ENCODE results near the gene NENF.

NENF gene

GRCh38 chr1:212442408-212442807, 9.7 kb downstream of the NENF start:
- TF ChIP-seq EZH2phosphoT487 (IDR thresholded peaks at IDR 0.05; ENCODE audit: borderline replicate concordance), result no peak
- TF ChIP-seq, protein P1, sequence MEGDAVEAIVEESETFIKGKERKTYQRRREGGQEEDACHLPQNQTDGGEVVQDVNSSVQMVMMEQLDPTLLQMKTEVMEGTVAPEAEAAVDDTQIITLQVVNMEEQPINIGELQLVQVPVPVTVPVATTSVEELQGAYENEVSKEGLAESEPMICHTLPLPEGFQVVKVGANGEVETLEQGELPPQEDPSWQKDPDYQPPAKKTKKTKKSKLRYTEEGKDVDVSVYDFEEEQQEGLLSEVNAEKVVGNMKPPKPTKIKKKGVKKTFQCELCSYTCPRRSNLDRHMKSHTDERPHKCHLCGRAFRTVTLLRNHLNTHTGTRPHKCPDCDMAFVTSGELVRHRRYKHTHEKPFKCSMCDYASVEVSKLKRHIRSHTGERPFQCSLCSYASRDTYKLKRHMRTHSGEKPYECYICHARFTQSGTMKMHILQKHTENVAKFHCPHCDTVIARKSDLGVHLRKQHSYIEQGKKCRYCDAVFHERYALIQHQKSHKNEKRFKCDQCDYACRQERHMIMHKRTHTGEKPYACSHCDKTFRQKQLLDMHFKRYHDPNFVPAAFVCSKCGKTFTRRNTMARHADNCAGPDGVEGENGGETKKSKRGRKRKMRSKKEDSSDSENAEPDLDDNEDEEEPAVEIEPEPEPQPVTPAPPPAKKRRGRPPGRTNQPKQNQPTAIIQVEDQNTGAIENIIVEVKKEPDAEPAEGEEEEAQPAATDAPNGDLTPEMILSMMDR (conservative IDR thresholded peaks at IDR 0.05; ENCODE audit: low read length), result no peak
- no peaks in the 10 kb centered on the region for H3K9me3 ChIP-seq (ENCODE audit: insufficient read depth, low read depth, low read length)
- no peaks in the 10 kb centered on the region for H3K36me3 ChIP-seq (ENCODE audit: insufficient read depth, low read length)
- H2AFZ ChIP-seq (ENCODE audit: low read length), result no peak overlapping the region
- H3K9me2 ChIP-seq (replicated peaks; ENCODE audit: low read depth, low read length), result no peaks in the 10 kb centered on the region
- peaks cover 2% of the 10 kb centered on the region for H3K4me1 ChIP-seq (ENCODE audit: insufficient read depth, low read length, poor library complexity, severe bottlenecking)
- no peaks in the 10 kb centered on the region for H3K79me2 ChIP-seq (ENCODE audit: insufficient read depth, low read length)
- no peaks in the 10 kb centered on the region for H4K20me1 ChIP-seq (ENCODE audit: insufficient read depth, low read length, poor library complexity, severe bottlenecking)
- H3K9ac ChIP-seq (ENCODE audit: low read depth, low read length, poor library complexity, severe bottlenecking), result no peak overlapping the region
- no peak overlapping the region for H3K4me2 ChIP-seq (ENCODE audit: low read depth, low read length, poor library complexity, severe bottlenecking)
- H3F3A ChIP-seq (ENCODE audit: low read depth), result no peaks in the 10 kb centered on the region
- H3K27me3 ChIP-seq (ENCODE audit: insufficient read depth, low read length, poor library complexity, severe bottlenecking), result no peaks in the 10 kb centered on the region
- no peak overlapping the region for H3K4me3 ChIP-seq (ENCODE audit: low read length, poor library complexity, severe bottlenecking)

DNA sequence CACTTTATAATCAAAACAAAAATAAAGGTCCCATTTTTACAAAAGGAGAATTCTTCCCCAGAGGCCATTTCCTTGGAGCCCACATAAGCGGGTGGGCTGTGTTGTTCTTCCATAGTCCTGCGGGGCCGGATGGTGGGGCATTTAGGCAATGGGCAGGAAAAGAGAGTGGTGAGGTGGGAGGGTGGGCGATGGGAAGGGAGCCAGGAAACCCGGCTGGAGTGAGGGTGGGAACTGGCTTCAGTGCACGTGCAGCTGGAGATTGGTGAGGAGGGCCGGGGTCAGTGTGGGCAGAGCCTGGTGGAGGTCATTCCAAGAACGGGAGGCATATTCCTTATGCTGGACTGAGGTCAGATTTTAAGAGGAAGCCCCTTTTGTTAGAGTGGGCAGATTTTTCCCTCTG, 13.6 kb downstream of the NENF start:
- Histone ChIP-seq H3K4me1 (ENCODE audit: insufficient read depth, low read length, poor library complexity, severe bottlenecking) (no peaks in the 10 kb centered on the region), H3K9me3 (ENCODE audit: insufficient read depth, low read depth, low read length) (no peaks in the 10 kb centered on the region)
- TF ChIP-seq EZH2phosphoT487 (IDR thresholded peaks at IDR 0.05; ENCODE audit: borderline replicate concordance), result no peak
- TF ChIP-seq, protein P1 (conservative IDR thresholded peaks at IDR 0.05; ENCODE audit: low read length), result no peak

GRCh38 chr1:212447478-212447877, 14.8 kb downstream of the NENF start:
- H3K4me2 ChIP-seq (ENCODE audit: low read depth, low read length, poor library complexity, severe bottlenecking), result no peak overlapping the region
- H3K9ac ChIP-seq (ENCODE audit: low read depth, low read length, poor library complexity, severe bottlenecking), result no peak overlapping the region
- H2AFZ ChIP-seq (ENCODE audit: low read length), result no peak overlapping the region
- H3K4me1 ChIP-seq (ENCODE audit: insufficient read depth, low read length, poor library complexity, severe bottlenecking), result no peaks in the 10 kb centered on the region
- H4K20me1 ChIP-seq (ENCODE audit: insufficient read depth, low read length, poor library complexity, severe bottlenecking), result no peaks in the 10 kb centered on the region
- no peaks in the 10 kb centered on the region for H3F3A ChIP-seq (ENCODE audit: low read depth)
- no peaks in the 10 kb centered on the region for H3K79me2 ChIP-seq (ENCODE audit: insufficient read depth, low read length)
- H3K9me2 ChIP-seq (replicated peaks; ENCODE audit: low read depth, low read length), result no peaks in the 10 kb centered on the region
- no peaks in the 10 kb centered on the region for H3K27me3 ChIP-seq (ENCODE audit: insufficient read depth, low read length, poor library complexity, severe bottlenecking)
- H3K36me3 ChIP-seq (ENCODE audit: insufficient read depth, low read length), result no peaks in the 10 kb centered on the region
- H3K4me3 ChIP-seq (ENCODE audit: low read length, poor library complexity, severe bottlenecking), result no peak overlapping the region
- H3K9me3 ChIP-seq (ENCODE audit: insufficient read depth, low read depth, low read length), result no peaks in the 10 kb centered on the region
- TF ChIP-seq EZH2phosphoT487 (IDR thresholded peaks at IDR 0.05; ENCODE audit: borderline replicate concordance), result no peak
- TF ChIP-seq, protein P1 (conservative IDR thresholded peaks at IDR 0.05; ENCODE audit: low read length), result no peak

More for the DNA sequence above, 13.6 kb downstream of the NENF start:
- Histone ChIP-seq H4K20me1 (ENCODE audit: insufficient read depth, low read length, poor library complexity, severe bottlenecking) (no peaks in the 10 kb centered on the region), H3K9ac (ENCODE audit: low read depth, low read length, poor library complexity, severe bottlenecking) (no peak overlapping the region), H3K79me2 (ENCODE audit: insufficient read depth, low read length) (no peaks in the 10 kb centered on the region), H3K4me3 (ENCODE audit: low read length, poor library complexity, severe bottlenecking) (no peak overlapping the region), H3K9me2 (replicated peaks; ENCODE audit: low read depth, low read length) (no peaks in the 10 kb centered on the region), H2AFZ (ENCODE audit: low read length) (no peak overlapping the region), H3F3A (ENCODE audit: low read depth) (no peaks in the 10 kb centered on the region), H3K27me3 (ENCODE audit: insufficient read depth, low read length, poor library complexity, severe bottlenecking) (no peaks in the 10 kb centered on the region), H3K4me2 (ENCODE audit: low read depth, low read length, poor library complexity, severe bottlenecking) (no peak overlapping the region), H3K36me3 (ENCODE audit: insufficient read depth, low read length) (no peaks in the 10 kb centered on the region)
